Astrocyte (in vitro differentiated cells and primary cell): ENCODE measurements around the gene INPP4B.

Experiments used
- EZH2 ChIP-seq: IDR thresholded peaks from 2 replicates; pipeline ENCODE4 v1.6.1; 2012; ENCODE audit warnings: mild to moderate bottlenecking, low read length, inconsistent platforms; ENCODE audit not compliant: insufficient read depth
- TF ChIP-seq, protein P1 (sequence below): IDR thresholded peaks from 2 replicates; pipeline ENCODE4 v1.5.1; 2011; ENCODE audit warnings: low read depth, mild to moderate bottlenecking, inconsistent platforms, low read length, moderate library complexity; ENCODE audit not compliant: insufficient read depth

DNA sequence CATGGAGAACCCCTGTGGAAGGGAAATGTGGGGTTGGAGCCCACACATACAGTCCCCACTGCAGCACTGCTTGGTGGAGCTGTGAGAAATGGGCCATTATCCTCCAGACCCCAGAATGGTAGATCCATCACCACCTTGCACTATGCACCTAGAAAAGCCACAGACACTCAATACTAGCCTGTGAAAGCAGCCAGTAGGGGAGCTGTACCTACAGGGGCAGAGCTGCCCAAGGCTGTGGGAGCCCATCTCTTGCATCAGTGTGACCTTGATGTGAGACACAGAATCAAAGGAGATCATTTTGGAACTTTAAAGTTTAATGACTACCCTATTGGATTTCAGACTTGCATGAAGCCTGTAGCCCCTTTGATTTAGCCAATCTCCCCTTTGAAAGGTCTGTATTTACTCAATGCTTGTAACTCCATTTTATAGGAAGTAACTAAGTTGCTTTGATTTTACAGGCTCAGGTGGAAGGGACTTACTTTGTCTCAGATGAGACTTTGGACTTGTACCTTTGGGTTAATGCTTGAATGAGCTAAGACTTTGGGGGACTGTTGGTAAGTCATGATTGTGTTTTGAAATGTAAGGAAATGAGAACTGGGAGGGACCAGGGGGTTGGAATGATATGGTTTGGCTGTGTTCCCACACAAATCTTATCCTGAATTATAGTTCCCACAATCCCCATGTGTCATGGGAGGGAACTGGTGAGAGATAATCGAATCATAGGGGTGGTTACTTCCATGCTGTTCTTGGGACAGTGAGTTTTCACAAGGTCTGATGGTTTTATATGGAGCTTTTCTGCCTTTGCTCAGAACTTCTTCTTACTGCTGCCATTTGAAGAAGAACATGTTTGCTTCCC lies 352.6 kb downstream of the INPP4B start:
- TF ChIP-seq, protein P1, sequence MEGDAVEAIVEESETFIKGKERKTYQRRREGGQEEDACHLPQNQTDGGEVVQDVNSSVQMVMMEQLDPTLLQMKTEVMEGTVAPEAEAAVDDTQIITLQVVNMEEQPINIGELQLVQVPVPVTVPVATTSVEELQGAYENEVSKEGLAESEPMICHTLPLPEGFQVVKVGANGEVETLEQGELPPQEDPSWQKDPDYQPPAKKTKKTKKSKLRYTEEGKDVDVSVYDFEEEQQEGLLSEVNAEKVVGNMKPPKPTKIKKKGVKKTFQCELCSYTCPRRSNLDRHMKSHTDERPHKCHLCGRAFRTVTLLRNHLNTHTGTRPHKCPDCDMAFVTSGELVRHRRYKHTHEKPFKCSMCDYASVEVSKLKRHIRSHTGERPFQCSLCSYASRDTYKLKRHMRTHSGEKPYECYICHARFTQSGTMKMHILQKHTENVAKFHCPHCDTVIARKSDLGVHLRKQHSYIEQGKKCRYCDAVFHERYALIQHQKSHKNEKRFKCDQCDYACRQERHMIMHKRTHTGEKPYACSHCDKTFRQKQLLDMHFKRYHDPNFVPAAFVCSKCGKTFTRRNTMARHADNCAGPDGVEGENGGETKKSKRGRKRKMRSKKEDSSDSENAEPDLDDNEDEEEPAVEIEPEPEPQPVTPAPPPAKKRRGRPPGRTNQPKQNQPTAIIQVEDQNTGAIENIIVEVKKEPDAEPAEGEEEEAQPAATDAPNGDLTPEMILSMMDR = no peak
- TF ChIP-seq EZH2 = no peak
